GM11168 (cell line): ENCODE measurements around the gene WNT5B.

Experiments used
- in situ Hi-C: fragments of 300-500 bp; cut with MboI; formaldehyde crosslinking; loops from one replicate; pipeline ENCODE4 v1.12.0; 2022; ENCODE audit warnings: low sequenced_read_pairs; ENCODE audit not compliant: unreplicated experiment

WNT5B gene

GRCh38 chr12:1646569-1647284 lies 17.7 kb downstream of the WNT5B start:
- in situ Hi-C loops: loop anchor here (5.0 kb wide), 1 partner anchor 141 kb away; no protein-coding TSS in a partner anchor

- in situ Hi-C loops: loop anchor here (5.0 kb wide), 1 partner anchor 140 kb away; no protein-coding TSS in a partner anchor
These were observed 18.2 kb downstream of the WNT5B start for GRCh38 chr12:1647285-1647669.

GRCh38 chr12:1650260-1650977 lies 21.4 kb downstream of the WNT5B start:
- in situ Hi-C loops: loop anchor here (5.0 kb wide), 1 partner anchor 287 kb away; no protein-coding TSS in a partner anchor

- in situ Hi-C loops: loop anchor here (5.0 kb wide), 1 partner anchor 286 kb away; no protein-coding TSS in a partner anchor
These were observed 21.9 kb downstream of the WNT5B start for GRCh38 chr12:1650978-1651361.

- in situ Hi-C loops: loop anchor here (5.0 kb wide), 1 partner anchor 285 kb away; no protein-coding TSS in a partner anchor
These were observed 22.9 kb downstream of the WNT5B start for GRCh38 chr12:1651946-1652345.

GRCh38 chr12:1655225-1655788 lies 26.3 kb downstream of the WNT5B start:
- in situ Hi-C loops: no loop called here

GRCh38 chr12:1656902-1657301 lies 27.9 kb downstream of the WNT5B start:
- in situ Hi-C loops: no loop called here

- in situ Hi-C loops: no loop called here
These were observed 28.7 kb downstream of the WNT5B start for GRCh38 chr12:1657688-1658087.

- in situ Hi-C loops: no loop called here
These were observed 31.5 kb downstream of the WNT5B start for GRCh38 chr12:1660304-1661187.

GRCh38 chr12:1661553-1662335 lies 32.7 kb downstream of the WNT5B start:
- in situ Hi-C loops: no loop called here

GRCh38 chr12:1662761-1663439 lies 33.9 kb downstream of the WNT5B start:
- in situ Hi-C loops: no loop called here

GRCh38 chr12:1663440-1664132 lies 34.6 kb downstream of the WNT5B start:
- in situ Hi-C loops: no loop called here

GRCh38 chr12:1665366-1665765 lies 36.3 kb downstream of the WNT5B start:
- in situ Hi-C loops: no loop called here

GRCh38 chr12:1666215-1666614 lies 37.2 kb downstream of the WNT5B start:
- in situ Hi-C loops: no loop called here

GRCh38 chr12:1666685-1667162 lies 37.7 kb downstream of the WNT5B start:
- in situ Hi-C loops: no loop called here

- in situ Hi-C loops: no loop called here
These were observed 40.0 kb downstream of the WNT5B start for GRCh38 chr12:1668833-1669543.
